GM21528 (cell line): ENCODE measurements around the gene LRRC74B.
A peak's percentile ranks its signal among the peaks of the same experiment; 100 is the strongest.
"Not testable (repeated sequence)": the region's sequence is repeated elsewhere in the genome, so short reads cannot be mapped to it uniquely, and the experiment has no call there.

Experiments
- ATAC-seq: cut with Tn5 transposase; IDR thresholded peaks from one replicate; pipeline ENCODE4 v1.9.1; 2021; ENCODE audit warnings: mild to moderate bottlenecking, moderate library complexity; ENCODE audit not compliant: unreplicated experiment, low FRiP score

The LRRC74B gene, protein sequence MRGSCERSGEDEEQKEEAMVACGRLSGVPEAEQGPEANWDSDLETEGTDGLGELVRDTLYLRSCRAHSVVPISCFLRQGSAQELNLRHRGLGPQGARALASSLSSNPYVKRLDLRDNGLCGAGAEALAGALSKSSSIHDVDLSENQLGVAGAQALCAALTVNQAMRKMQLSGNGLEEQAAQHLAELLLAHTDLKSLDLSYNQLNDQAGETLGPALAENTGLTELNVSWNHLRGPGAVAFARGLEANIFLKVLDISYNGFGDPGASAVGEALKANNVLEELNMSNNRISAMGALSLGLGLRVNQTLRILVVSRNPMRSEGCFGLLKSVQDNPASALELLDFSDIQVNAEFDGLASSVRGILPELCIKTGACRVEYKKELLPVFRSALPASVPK

DNA sequence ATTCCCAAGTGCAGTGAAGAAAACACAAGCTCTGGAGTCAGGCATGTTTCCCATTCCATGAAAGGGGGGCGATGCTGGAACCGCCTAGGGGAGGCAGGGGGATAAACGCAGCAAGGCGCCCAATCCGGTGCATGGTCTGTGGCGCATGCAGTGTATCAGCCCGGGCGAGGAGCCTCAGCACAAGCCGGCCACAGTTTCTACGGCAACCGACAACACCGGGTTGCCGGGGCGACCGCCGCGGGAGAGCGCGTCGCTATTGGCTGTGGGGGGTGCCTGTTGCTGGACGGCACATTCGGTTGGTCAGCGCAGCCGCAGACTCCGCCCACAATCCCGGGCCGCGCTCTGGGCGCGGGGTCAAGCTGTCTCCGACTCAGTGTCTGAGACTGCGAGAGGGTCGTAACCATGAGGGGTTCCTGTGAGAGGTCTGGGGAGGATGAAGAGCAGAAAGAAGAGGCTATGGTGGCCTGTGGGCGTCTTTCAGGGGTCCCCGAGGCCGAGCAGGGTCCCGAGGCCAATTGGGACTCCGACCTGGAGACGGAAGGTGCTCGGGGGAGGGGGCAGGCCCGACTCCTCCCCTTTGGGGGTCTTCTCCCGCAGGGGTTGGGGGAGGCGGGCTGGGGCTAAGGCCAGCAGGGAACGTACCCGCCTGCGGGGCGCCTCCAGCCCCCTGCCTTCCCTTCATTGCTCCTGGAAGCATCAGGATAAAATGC lies at the start of gene LRRC74B:
Gene LRRC74B, plus strand, starts transcription at position 362 of the 710 bp plus-strand sequence. Its CDS starts 41 bp downstream, at position 403.
- peak; percentile 64 for ATAC-seq

DNA sequence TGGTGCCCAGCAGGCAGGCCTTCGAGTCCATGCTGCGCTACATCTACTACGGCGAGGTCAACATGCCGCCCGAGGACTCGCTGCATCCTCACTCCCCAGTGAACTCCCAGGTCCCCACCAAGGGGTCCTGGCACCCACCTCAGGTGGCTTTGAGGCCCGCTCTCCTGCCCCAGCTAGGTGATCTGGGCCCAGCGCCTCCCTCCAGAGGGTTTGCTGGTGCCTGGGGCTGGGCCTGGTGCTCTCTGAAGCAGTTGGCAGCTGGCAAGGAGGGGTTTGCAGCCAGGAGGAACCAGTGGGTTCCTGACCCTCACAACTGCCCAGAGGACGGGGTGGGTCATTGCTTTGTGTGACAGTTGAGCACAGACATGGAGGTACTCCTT lies 49.7 kb upstream of the LRRC74B start:
- no peak for ATAC-seq

DNA sequence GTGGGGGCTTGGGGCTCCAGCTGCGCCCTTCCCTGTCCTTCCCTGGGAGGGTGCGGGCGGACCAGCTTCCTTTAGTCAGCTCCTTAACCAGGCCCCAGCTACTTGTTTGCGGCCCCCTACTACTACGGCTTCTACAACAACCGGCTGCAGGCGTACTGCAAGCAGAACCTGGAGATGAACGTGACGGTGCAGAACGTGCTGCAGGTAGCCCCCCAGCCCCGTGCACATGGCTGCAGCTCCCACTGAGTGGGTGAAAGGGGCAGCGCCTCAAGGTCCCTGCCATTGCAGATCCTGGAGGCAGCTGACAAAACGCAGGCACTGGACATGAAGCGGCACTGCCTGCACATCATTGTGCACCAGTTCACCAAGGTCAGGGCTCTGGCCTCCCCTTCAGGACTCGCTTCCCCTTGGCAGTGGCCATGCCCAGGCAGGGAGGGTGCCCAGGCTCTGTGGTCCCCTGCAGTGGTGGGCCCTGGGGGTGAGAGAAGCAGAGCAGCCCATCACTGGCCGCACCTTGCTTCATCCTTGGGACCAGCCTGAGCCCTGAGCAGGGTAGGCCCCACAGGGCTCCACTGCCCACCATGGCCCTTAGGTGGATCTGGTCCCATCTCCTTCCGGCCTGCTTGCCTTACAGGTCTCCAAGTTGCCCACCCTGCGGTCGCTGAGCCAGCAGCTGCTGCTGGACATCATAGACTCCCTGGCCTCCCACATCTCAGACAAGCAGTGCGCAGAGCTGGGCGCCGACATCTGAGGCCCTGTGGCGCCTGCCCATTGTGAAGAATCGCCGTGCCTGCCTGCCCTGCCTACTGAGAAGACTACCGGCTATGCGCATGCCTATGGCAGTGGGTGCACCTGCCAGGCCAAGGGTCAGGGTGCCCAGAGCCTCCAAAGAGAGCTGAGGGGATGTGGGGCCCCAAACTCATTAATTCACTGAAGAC lies 48.9 kb upstream of the LRRC74B start:
- ATAC-seq, result no peak

DNA sequence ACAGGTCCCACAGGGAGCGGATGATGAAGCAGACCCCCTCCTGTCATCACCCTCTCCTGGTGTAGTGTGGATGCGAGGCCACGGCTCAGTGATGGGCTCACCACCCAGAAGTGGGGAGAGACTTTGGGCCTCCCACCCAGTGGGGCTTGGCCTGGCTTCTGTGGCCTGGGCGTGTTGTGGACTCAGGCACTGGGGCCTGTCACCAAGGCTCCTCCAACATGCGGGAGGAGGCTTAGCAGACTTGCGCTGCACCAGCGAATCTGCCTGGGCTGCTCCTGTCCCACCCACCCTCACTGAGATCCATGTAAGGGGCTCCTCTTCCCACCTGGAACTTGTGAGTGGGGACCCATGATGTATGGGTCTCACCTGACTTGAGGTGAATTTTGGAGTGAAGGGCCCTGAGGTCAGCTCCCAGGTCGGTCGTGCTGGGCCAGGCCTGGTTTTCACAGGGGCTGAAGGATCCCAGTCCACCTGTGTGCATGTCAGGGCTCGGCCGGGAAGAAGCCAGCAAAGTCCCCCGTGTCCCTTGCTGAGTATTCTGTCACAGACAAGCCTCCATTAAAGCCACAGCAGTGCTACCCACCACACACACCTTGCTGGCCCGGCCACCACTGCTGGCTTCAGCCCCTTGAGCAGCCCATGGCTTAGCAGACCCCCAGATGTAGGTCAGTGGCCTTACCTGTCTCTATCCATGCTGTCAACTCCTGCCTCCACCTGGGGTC lies 48.0 kb upstream of the LRRC74B start:
- ATAC-seq, result no peak

DNA sequence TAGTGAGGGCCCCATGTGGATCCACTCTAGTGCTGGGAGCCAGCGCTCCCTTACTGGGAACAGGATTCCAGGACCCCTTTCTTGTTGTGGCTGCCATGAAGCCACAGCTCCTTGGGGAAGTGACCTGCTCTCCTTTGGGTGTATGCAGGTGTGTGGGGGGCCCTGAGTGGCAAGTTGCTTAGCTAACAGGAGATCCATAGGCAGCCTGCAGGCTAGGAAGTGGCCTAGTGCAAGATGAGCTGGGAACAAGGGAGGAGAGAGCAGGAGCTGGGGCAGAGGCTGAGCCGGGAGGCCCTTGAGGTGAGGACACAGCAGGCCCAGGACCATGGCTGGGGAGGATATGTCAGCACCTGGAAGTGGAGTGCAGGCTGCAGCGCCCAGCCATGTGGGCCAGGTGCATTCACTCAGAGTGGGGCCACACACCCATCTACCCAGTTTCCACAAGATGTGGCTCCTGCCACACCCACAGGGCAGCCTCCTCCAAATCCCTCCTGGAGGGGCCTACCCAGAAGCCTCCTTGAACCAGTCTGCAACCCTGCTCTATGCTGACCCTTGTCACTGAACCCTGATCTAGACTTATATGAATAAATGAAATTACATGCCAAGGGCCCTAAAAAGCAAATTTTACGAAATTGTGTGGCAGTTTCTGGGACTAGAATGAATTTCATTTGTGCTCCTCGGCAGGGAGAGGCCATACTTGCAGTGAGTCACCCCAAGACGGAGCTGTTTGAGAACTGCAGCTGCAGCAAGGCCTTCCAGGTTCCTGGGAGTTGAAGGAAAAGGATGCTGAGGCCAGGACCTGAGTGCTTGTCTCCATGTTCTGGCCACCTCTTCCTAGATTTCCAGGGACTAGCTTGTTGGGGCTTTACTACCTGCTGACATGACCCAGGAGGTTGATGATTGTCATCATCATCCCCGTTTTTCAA lies 47.1 kb upstream of the LRRC74B start:
- no peak for ATAC-seq

DNA sequence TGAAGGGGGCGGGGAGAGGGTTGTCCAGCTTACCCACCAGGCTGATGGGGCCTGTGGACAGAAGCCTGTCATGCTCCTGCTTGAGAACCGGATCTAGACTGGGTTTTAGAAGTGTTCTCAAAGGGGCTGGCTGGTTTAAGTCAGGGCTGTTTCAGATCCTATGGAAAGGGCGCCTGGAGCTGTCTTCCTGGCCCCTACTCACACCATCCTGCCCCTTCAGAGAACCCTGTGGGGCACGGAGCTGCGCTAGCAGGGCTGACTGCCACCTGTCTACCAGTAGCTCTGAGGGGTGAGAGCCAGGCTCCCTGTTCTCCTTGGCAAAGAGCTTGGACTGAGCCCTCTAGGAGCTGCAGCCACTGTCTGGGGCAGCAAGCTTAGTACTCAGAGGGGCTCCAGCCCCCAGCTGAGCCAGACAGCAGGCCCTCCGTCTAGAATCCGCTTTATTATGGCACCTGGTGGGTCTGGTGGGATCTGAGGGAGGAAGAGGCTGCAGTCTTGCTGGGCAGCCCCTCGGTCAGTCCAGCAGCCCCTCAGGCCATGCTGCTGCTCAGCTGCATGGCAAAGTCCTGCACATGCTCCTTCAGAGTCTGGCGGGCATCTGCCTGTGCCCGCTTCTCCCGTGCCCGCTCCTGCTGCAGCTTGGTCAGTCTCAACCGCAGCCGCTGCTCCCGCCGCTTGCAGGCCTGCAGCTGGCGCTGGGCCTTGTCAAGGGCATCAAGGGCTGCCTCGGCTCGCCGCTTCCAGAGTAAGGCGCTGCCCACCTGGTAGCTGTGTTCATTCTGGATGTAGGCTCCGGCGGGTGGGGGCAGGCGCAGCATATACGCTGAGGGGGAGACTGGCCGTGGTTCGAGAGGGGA lies 46.2 kb upstream of the LRRC74B start:
- no peak for ATAC-seq

DNA sequence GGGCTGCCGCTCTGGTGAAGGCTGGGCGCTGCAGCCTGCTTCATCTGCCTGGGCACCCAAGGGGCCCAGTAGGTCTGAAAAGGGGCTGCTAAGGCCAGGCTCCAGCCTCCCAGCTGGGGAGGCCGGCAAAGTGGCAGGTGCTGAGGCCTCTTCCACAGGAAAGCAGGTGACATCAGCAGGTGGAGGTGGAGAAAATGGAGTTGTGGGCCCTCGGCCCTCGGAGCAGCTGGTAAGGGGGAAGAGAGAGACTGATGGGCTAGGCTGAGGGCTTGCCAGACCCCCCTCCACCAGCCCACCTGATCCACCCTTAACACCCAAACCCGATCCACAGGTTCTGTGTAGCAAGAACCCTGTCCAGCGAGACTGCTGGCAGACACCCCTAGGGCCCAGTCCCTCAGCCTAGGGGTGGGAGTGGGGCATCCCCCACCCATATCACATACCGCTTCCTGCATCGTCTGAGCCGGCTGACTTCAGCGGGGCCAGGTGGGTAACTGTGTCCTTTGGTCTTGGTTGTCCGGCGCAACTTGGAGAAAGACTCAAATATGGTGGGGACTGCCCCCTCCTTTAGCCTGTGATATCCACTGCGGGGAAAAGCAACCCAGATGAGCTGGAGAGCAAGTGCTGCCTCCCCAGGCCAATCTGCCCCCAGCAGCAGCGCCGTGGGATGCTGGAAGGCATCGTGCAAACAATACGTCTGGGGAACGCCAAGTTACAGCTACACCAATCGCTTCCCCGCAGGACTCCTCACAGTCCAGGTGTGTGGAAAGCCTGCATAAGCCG lies 45.3 kb upstream of the LRRC74B start:
- ATAC-seq, result no peak

DNA sequence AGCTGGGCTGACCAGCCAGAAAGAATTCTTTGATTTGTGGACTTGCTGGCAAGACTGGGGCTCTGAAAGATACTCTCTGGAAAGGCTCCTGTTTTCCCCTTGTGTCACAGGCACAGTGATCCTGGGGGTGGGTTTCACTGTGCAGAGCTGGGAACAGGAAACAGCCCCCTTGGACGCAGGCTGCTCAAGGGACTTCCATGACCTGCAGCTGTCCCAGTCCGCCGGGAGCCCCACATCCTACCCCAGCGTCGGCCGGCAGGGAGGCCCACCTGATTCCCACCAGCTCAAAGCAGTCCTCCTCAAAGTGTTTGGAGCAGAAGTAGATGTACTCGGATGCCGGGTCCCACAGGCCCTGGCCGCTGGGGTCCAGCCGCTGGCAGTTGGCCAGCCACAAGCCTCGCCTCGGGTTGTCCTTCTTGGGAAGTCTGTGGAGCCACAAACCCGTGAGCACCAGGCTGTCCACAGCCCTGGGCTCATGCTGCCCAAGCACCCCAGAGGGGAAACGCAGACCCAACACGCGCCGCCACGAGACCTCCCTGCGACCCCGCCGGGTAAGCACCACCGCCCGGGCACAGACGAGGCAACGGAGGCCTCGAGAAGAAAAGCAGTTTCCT lies 44.7 kb upstream of the LRRC74B start:
- ATAC-seq, result no peak

DNA sequence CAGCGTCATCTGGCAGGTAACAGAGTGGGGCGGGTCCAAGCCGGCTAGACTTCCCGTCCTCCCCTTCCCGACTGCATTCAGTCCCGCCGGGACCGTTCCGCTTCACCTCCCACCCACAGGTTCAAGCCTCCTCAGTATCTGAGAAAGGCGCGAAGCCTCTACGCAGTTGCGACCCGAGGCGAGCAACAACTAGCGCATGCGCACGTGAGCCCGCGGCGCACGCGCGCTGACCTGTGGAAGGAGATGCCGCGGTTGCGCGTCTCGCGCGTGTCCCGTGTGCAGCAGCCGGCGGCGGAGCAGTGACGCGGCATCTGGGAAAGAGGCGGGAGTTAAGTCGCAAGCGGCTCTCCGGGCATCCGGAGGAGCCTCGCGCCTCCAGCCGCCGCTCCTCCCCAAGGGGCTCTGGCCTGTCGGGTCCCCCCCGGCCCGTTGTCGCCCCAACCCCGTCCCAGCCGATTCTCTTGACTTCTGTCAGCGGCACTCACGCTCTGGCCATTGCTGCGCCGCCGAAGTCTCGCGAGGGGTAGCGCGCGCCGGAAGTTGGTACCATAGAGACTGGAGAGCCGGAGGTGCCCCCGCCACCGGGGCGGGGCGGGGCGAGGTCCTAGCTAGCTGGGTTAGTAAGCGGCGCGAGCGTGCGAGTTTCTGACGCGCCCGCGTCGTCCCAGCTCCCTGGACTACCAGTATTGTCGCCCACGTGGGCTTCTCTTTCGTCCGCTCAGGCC lies 44.0 kb upstream of the LRRC74B start, which contains the start of gene THAP7:
Gene THAP7, minus strand, starts transcription at position 518 of the 725 bp plus-strand sequence. Its CDS starts 207 bp downstream, at position 311.
- ATAC-seq, result peak; percentile 78

DNA sequence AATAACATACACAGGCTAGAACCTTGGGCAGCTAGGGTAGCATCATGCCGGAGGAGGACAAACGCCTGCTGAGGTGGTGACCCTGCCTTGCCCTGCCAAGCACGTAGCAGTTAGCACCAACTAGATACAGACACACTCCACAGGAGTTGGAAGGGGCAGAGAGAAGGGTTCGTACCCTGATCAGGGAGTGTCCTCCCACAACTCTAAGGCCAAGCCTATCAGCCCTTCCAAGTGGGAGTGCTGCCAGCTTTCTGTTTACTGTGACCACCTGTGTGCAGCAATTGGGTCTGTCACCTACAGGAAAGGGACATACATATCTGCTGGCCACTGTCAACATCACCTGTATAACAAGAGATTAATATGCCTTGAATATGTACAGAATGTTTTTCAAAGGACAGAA lies 42.0 kb upstream of the LRRC74B start:
- no peak for ATAC-seq

DNA sequence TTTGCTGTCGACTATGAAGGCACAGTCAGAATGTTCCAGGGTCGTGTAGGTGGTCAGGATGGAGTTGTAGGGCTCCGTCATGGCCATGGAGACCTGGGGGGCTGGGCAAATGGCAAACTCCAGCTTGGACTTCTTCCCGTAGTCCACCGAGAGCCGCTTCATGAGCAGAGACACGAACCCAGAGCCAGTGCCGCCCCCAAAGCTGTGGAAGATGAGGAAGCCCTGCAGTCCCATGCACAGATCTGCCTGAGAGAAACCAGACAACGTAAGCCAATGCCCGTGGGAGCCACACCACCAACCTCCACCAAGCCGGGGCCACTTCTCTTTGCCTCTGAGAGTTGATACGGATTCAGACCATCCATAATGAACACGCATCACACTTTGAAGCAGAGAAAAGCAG lies 36.5 kb upstream of the LRRC74B start:
- not testable (repeated sequence) for ATAC-seq

DNA sequence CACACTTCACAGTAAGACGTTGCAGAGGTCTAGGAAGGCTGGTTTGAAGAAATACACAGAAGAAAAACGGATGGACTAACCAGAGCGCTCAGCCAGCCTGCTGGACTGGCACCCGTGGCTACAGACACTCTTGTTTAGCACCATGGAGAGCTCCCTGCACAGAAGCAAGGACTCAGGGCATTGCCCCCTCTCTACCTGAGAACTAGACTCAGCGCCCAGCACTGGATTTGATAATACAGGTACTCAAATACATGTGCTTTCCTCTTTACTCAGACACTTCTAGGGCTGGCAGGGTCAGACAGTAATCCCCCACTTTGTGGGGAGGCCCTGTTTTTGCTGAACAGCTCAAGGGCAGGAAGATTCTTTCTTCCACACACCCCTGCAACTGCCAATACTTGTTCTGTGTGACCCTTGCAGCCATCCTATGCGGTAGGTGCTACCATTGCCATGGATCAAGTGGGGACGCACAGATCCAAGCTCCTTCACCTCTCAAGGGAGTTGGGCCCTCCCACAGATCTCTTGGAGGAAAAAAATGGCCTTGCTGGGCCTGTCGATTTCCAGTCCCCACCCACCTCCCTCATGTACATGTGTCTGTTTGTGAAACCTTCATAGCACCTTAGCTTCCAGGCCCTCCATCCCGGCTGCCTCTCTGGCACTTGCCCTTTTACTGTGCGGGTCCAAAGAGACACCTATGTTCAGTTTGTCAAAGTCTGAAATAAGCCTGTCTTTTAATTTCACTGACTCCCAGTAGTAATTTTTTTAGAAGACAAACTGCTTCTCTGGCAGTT lies 35.9 kb upstream of the LRRC74B start:
- no peak for ATAC-seq

DNA sequence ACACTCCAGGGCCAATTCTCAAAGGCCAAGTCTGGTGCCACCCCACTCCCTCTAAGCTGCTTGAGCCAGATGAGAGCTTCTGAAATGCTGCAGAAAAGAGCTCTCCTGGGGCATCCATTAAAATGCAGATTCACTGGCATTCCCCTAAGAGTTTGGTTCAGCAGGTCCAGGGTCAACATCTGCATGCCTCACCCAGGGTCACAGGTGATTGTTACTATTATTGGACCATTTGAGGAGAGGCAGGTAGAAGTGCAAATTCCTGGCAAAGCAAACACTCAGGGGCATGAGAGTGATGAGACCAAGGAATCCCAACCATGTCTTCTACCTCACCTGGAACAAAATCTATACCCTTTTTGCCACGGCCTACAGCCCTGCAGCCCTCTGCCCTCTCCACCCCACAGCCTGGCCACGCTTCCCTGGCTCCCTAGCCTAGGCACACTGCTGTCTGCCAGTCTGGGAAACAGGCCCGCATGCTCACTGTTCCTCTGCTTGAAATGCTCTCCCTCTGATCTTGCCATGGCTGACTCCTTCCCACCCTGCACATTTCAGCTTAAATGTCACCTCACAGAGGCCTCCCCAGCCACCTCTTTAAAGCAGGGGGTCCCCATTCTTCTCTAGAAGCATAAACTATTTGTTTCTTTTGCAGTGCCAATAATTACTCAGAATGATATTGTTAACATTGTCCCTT lies 35.2 kb upstream of the LRRC74B start:
- no peak for ATAC-seq

DNA sequence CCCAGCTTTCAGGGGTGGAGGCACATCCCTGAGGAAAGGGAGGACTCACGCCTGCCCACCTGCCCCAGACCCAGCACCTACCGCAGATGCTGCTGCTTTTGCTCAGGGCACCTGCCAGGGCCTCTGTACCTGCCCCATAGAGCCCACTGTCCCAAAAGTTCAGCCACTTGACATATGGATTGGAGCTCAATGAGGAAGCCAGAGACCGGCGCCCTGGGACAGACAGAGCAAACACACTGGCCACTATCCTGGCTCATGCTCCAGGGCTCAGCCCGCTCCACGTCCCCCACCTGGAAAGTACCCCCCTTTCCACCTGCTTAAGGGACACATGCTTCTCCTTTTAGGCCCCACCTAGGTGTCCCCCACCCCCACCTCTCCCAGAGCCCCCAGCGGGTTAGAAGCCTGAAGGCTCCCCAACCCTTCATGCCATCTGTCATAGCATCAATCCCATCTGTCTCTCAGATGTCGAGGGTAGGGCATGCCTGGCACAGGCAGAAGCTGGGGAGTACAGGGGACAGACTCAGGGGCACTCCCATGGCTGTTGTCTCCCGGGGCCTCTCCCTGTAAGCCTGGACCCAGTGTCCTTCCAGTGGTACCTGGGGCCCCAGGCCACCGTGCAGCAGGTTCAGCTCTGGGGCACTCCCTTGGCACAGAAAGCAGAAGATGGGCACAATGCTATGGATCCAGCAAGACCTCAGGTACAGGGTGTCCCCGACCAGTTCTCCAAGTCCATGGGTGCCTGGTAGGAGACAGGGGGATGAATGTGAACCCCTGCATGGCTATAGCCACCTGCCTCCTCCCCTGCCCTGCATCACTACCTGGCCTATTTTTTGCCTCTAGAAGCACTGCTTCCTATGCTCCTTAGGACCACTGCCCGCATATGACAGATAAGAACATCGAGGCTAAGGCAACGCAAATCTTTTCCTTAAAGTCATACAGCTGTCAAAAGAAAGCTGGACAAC lies 33.0 kb upstream of the LRRC74B start:
- ATAC-seq, result no peak
